SK-N-SH (cell line): Measurements from ENCODE around the gene UQCRHL.

Experiments
- EP300 ChIP-seq, 2 experiments: IDR thresholded peaks; 2 replicates each; pipeline versions ENCODE4 v1.4.0 to v1.6.1; 2012; ENCODE audit warnings: borderline replicate concordance in 1 of 2, low read depth in 1 of 2, low read length in 1 of 2
- EZH2phosphoT487 ChIP-seq: fragments of 200-600 bp; sonication (generic); IDR thresholded peaks from 2 replicates; pipeline ENCODE4 v1.6.1; 2017; ENCODE audit warnings: low read depth, mixed run types, mild to moderate bottlenecking, antibody characterized with exemption, moderate library complexity, borderline replicate concordance
- JUND ChIP-seq: IDR thresholded peaks from 2 replicates; pipeline ENCODE4 v1.4.0; 2012
- RFX5 ChIP-seq: IDR thresholded peaks from 2 replicates; pipeline ENCODE4 v1.6.1; 2012; ENCODE audit warnings: mild to moderate bottlenecking, improper control_type of control experiment, low read length
- RXRA ChIP-seq: IDR thresholded peaks from 2 replicates; pipeline ENCODE4 v1.4.0; 2012; ENCODE audit warnings: low read depth, mild to moderate bottlenecking, borderline replicate concordance
- TCF12 ChIP-seq: IDR thresholded peaks from 2 replicates; pipeline ENCODE4 v1.4.0; 2012
- YY1 ChIP-seq: IDR thresholded peaks from 2 replicates; pipeline ENCODE4 v1.4.0; 2012; ENCODE audit warnings: low read depth, mild to moderate bottlenecking
- TF ChIP-seq, protein P1 (sequence below): IDR thresholded peaks from 2 replicates; pipeline ENCODE4 v1.4.0; 2012; ENCODE audit warnings: low read depth, borderline replicate concordance
- TF ChIP-seq, protein P2 (sequence below): fragments of 200-600 bp; sonication (generic); IDR thresholded peaks from 2 replicates; pipeline ENCODE4 v1.6.1; 2017; ENCODE audit warnings: antibody characterized with exemption, mild to moderate bottlenecking, moderate library complexity
- TF ChIP-seq, protein P3 (sequence below): IDR thresholded peaks from 2 replicates; pipeline ENCODE4 v1.4.0; 2012; ENCODE audit warnings: low read depth
- TF ChIP-seq, protein P4 (sequence below): IDR thresholded peaks from 2 replicates; pipeline ENCODE4 v1.4.0; 2012; ENCODE audit warnings: low read depth, borderline replicate concordance
- TF ChIP-seq, protein P5 (sequence below): fragments of 150-350 bp; IDR thresholded peaks from 2 replicates; pipeline ENCODE4 v1.6.1; 2016; ENCODE audit warnings: mild to moderate bottlenecking, low read depth, low read length
- TF ChIP-seq, protein P6 (sequence below): IDR thresholded peaks from 2 replicates; pipeline ENCODE4 v1.6.1; 2012; ENCODE audit warnings: mild to moderate bottlenecking, low read depth, low read length, moderate library complexity

DNA sequence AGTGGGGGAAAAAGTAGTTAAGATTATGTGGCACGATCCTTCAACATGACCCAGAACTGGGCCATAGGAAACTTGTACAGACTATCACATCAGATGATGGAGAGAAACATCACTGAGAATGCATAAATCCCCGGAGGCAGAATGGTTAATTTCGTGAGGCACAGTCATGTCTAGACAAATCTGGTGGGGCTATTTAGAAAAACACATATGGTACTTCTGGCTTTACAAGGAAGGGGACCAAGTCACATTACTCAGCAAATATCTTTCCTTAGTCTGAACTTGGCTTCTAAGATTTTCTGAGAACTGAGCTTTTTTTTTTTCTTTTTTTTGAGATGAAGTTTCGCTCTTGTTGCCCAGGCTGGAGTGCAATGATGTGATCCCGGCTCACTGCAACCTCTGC lies 9.2 kb upstream of the UQCRHL start:
- TF ChIP-seq JUND (no peak), EZH2phosphoT487 (no peak), TCF12 (no peak), RXRA (no peak), EP300 (IDR thresholded peaks at IDR 0.05; ENCODE audit: borderline replicate concordance in 1 of 2, low read depth in 1 of 2, low read length in 1 of 2) (no peak), RFX5 (no peak), YY1 (no peak)
- TF ChIP-seq, protein P1, sequence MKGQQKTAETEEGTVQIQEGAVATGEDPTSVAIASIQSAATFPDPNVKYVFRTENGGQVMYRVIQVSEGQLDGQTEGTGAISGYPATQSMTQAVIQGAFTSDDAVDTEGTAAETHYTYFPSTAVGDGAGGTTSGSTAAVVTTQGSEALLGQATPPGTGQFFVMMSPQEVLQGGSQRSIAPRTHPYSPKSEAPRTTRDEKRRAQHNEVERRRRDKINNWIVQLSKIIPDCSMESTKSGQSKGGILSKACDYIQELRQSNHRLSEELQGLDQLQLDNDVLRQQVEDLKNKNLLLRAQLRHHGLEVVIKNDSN, result no peak
- TF ChIP-seq, protein P2, sequence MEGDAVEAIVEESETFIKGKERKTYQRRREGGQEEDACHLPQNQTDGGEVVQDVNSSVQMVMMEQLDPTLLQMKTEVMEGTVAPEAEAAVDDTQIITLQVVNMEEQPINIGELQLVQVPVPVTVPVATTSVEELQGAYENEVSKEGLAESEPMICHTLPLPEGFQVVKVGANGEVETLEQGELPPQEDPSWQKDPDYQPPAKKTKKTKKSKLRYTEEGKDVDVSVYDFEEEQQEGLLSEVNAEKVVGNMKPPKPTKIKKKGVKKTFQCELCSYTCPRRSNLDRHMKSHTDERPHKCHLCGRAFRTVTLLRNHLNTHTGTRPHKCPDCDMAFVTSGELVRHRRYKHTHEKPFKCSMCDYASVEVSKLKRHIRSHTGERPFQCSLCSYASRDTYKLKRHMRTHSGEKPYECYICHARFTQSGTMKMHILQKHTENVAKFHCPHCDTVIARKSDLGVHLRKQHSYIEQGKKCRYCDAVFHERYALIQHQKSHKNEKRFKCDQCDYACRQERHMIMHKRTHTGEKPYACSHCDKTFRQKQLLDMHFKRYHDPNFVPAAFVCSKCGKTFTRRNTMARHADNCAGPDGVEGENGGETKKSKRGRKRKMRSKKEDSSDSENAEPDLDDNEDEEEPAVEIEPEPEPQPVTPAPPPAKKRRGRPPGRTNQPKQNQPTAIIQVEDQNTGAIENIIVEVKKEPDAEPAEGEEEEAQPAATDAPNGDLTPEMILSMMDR, result no peak
- TF ChIP-seq, protein P3, sequence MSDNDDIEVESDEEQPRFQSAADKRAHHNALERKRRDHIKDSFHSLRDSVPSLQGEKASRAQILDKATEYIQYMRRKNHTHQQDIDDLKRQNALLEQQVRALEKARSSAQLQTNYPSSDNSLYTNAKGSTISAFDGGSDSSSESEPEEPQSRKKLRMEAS, result no peak
- TF ChIP-seq, protein P4, sequence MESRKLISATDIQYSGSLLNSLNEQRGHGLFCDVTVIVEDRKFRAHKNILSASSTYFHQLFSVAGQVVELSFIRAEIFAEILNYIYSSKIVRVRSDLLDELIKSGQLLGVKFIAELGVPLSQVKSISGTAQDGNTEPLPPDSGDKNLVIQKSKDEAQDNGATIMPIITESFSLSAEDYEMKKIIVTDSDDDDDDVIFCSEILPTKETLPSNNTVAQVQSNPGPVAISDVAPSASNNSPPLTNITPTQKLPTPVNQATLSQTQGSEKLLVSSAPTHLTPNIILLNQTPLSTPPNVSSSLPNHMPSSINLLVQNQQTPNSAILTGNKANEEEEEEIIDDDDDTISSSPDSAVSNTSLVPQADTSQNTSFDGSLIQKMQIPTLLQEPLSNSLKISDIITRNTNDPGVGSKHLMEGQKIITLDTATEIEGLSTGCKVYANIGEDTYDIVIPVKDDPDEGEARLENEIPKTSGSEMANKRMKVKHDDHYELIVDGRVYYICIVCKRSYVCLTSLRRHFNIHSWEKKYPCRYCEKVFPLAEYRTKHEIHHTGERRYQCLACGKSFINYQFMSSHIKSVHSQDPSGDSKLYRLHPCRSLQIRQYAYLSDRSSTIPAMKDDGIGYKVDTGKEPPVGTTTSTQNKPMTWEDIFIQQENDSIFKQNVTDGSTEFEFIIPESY, result no peak
- TF ChIP-seq, protein P5, sequence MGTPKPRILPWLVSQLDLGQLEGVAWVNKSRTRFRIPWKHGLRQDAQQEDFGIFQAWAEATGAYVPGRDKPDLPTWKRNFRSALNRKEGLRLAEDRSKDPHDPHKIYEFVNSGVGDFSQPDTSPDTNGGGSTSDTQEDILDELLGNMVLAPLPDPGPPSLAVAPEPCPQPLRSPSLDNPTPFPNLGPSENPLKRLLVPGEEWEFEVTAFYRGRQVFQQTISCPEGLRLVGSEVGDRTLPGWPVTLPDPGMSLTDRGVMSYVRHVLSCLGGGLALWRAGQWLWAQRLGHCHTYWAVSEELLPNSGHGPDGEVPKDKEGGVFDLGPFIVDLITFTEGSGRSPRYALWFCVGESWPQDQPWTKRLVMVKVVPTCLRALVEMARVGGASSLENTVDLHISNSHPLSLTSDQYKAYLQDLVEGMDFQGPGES, result no peak
- TF ChIP-seq, protein P6, sequence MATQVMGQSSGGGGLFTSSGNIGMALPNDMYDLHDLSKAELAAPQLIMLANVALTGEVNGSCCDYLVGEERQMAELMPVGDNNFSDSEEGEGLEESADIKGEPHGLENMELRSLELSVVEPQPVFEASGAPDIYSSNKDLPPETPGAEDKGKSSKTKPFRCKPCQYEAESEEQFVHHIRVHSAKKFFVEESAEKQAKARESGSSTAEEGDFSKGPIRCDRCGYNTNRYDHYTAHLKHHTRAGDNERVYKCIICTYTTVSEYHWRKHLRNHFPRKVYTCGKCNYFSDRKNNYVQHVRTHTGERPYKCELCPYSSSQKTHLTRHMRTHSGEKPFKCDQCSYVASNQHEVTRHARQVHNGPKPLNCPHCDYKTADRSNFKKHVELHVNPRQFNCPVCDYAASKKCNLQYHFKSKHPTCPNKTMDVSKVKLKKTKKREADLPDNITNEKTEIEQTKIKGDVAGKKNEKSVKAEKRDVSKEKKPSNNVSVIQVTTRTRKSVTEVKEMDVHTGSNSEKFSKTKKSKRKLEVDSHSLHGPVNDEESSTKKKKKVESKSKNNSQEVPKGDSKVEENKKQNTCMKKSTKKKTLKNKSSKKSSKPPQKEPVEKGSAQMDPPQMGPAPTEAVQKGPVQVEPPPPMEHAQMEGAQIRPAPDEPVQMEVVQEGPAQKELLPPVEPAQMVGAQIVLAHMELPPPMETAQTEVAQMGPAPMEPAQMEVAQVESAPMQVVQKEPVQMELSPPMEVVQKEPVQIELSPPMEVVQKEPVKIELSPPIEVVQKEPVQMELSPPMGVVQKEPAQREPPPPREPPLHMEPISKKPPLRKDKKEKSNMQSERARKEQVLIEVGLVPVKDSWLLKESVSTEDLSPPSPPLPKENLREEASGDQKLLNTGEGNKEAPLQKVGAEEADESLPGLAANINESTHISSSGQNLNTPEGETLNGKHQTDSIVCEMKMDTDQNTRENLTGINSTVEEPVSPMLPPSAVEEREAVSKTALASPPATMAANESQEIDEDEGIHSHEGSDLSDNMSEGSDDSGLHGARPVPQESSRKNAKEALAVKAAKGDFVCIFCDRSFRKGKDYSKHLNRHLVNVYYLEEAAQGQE, result no peak
